Heart left ventricle (tissue), 13 donors: ENCODE data around the gene VASH2.

Source experiments
- CTCF ChIP-seq, 12 donors: fragments of 200-600 bp; sonication (generic) in 4 of 12; IDR thresholded peaks; one replicate each; pipeline versions ENCODE4 v1.5.0 to v1.8.0; 2018 to 2022; ENCODE audit warnings: antibody characterized with exemption in 12 of 12, mild to moderate bottlenecking in 5 of 12
- POLR2A ChIP-seq, 2 donors: fragments of 450-650 bp; IDR thresholded peaks; one replicate each; pipeline ENCODE4 v1.6.1; 2017; ENCODE audit warnings: antibody characterized with exemption in 2 of 2, mild to moderate bottlenecking in 2 of 2, moderate library complexity in 2 of 2
- donor health status: ischemic (EF 13 %, LVEDD 7.1; RV severe dilation, severe dysfunction).
- donor health status: DM: no; HTN: yes; CAD: no.
- donor health status: DM: no; HTN: no; CAD: no.
- donor health status: ischemic (EF 25% LVEDD 6.9; RV normal size, moderate dysfunction).
- donor health status: ischemic (EF 25% LVEDD 5.7; RV mildly dilated, moderate dysfunction).
- donor health status: ischemic (EF 35%, LVEDD 5.7; RV mildly dilated, moderate dysfunction).
- donor health status: nonischemic (EF 11% LVEDD 7.7; RV severe dilation, severe dysfunction).
- donor health status: DM: yes; HTN: yes; CAD: no.
- donor health status: PGD.
- donor health status: ischemic (EF 29% LVEDD 5.4; RV normal size, mild dysfunction).
- donor health status: nonischemic (EF 23%, LVEDD 6.1; RV moderate dilation, normal function).

- TF ChIP-seq CTCF (IDR thresholded peaks at IDR 0.05) (no peak), POLR2A (IDR thresholded peaks at IDR 0.05) (no peak)
Measured at GRCh38 chr1:212909652-212910063, 40.7 kb upstream of the VASH2 start.
